Measurements from ENCODE around the gene ALG11.
"Not testable (repeated sequence)": the region's sequence is repeated elsewhere in the genome, so short reads cannot be mapped to it uniquely, and the experiment has no call there.

Gene ALG11

GRCh38 chr13:52036037-52036436, 23.8 kb downstream of the ALG11 start:
- in situ Hi-C loops (cut with HindIII; ENCODE audit: low sequenced_read_pairs), result no loop called here
- TF ChIP-seq, protein P1, sequence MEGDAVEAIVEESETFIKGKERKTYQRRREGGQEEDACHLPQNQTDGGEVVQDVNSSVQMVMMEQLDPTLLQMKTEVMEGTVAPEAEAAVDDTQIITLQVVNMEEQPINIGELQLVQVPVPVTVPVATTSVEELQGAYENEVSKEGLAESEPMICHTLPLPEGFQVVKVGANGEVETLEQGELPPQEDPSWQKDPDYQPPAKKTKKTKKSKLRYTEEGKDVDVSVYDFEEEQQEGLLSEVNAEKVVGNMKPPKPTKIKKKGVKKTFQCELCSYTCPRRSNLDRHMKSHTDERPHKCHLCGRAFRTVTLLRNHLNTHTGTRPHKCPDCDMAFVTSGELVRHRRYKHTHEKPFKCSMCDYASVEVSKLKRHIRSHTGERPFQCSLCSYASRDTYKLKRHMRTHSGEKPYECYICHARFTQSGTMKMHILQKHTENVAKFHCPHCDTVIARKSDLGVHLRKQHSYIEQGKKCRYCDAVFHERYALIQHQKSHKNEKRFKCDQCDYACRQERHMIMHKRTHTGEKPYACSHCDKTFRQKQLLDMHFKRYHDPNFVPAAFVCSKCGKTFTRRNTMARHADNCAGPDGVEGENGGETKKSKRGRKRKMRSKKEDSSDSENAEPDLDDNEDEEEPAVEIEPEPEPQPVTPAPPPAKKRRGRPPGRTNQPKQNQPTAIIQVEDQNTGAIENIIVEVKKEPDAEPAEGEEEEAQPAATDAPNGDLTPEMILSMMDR (IDR thresholded peaks at IDR 0.05; ENCODE audit: low read depth, low read length, missing control alignments), result no peak
- no peak overlapping the region for H3K4me3 ChIP-seq (ENCODE audit: low read depth, low read length)
- DNase-seq (ENCODE audit: low read depth), result no peak

GRCh38 chr13:52043675-52044074, 31.5 kb downstream of the ALG11 start:
- in situ Hi-C loops (cut with HindIII; ENCODE audit: low sequenced_read_pairs), result no loop called here
- no peak overlapping the region for H3K4me3 ChIP-seq (ENCODE audit: low read depth, low read length)
- TF ChIP-seq, protein P1 (IDR thresholded peaks at IDR 0.05; ENCODE audit: low read depth, low read length, missing control alignments), result no peak
- DNase-seq (ENCODE audit: low read depth), result no peak

DNA sequence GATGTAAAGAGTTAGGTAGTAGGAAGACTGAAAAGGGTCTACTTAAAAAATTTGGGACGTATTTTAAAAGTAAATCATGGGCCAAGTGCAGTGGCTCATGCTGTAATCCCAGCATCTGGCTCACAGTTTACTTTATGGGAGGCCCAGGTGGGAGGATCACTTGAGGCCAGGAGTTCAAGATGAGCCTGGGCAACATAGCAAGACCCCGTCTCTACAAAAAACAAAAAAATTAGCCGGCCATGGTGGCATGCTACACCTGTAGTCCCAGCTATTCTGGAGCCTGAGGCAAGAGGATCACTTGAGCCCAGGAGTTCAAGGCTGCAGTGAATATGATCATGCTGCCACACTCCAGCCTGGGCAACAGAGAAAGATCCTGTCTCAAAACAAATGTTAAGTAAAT, 35.3 kb downstream of the ALG11 start:
- DNase-seq (ENCODE audit: low read depth), result no peak
- TF ChIP-seq, protein P1 (IDR thresholded peaks at IDR 0.05; ENCODE audit: low read depth, low read length, missing control alignments), result no peak
- no peak overlapping the region for H3K4me3 ChIP-seq (ENCODE audit: low read depth, low read length)
- in situ Hi-C loops (cut with HindIII; ENCODE audit: low sequenced_read_pairs), result no loop called here

GRCh38 chr13:52048516-52048915, 36.3 kb downstream of the ALG11 start:
- in situ Hi-C loops (cut with HindIII; ENCODE audit: low sequenced_read_pairs), result no loop called here
- TF ChIP-seq, protein P1 (IDR thresholded peaks at IDR 0.05; ENCODE audit: low read depth, low read length, missing control alignments), result no peak
- no peak for DNase-seq (ENCODE audit: low read depth)
- no peak overlapping the region for H3K4me3 ChIP-seq (ENCODE audit: low read depth, low read length)

GRCh38 chr13:52051400-52051799, 39.2 kb downstream of the ALG11 start:
- in situ Hi-C loops (cut with HindIII; ENCODE audit: low sequenced_read_pairs), result no loop called here
- TF ChIP-seq, protein P1 (IDR thresholded peaks at IDR 0.05; ENCODE audit: low read depth, low read length, missing control alignments), result no peak
- no peak for DNase-seq (ENCODE audit: low read depth)
- H3K4me3 ChIP-seq (ENCODE audit: low read depth, low read length), result no peak overlapping the region

GRCh38 chr13:52053460-52053859, 41.3 kb downstream of the ALG11 start:
- DNase-seq (ENCODE audit: low read depth), result no peak
- in situ Hi-C loops (cut with HindIII; ENCODE audit: low sequenced_read_pairs), result no loop called here
- no peak overlapping the region for H3K4me3 ChIP-seq (ENCODE audit: low read depth, low read length)
- TF ChIP-seq, protein P1 (IDR thresholded peaks at IDR 0.05; ENCODE audit: low read depth, low read length, missing control alignments), result no peak

DNA sequence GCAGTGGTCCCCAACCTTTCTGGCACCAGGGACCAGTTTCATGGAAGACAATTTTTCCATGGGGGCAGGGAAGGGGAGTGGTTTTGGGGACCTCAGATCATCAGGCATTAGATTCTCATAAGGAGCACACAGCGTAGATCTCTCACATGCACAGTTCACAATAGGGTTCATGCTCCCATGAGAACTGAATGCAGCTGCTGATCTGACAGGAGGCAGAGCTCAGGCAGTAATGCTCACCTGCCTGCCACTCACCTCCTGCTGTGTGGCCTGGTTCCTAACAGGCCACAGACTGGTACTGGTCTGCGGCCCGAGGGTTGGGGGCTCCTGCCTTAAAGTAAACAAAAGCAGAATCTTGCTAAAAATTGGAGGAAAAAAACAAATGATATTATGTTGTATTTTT, 48.9 kb downstream of the ALG11 start:
- DNase-seq (ENCODE audit: low read depth); in situ Hi-C loops (cut with HindIII; ENCODE audit: low sequenced_read_pairs); H3K4me3 ChIP-seq (ENCODE audit: low read depth, low read length): not testable (repeated sequence)
